GM19025 (cell line): ENCODE measurements around the gene STX4.

Source experiments
- ATAC-seq: cut with Tn5 transposase; IDR thresholded peaks from one replicate; pipeline ENCODE4 v1.9.1; 2021; ENCODE audit warnings: mild to moderate bottlenecking, low read depth, moderate library complexity; ENCODE audit not compliant: unreplicated experiment

Gene STX4

GRCh38 chr16:31063843-31064611, 30.7 kb downstream of the STX4 start:
- ATAC-seq, result no peak

GRCh38 chr16:31064882-31065461, 31.6 kb downstream of the STX4 start:
- no peak for ATAC-seq

DNA sequence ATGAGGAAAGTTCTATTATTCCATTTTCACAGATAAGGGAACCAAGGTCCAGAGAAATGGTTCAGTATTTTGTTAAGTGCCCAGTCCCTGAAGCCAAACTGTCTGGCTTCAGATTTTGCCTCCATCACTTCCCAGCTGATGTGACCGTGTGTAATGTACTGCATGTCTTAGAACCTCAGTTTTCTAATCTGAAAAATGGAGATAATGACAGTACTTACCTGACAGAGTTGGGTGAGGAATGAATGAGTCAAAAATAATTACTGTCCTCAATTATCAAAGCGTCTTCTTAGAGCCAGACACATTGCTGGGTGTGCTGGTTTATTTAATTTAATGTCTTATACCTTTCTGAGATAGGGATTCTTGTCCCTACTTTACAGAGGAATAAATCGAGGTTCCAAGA, 34.0 kb downstream of the STX4 start:
- ATAC-seq, result no peak

DNA sequence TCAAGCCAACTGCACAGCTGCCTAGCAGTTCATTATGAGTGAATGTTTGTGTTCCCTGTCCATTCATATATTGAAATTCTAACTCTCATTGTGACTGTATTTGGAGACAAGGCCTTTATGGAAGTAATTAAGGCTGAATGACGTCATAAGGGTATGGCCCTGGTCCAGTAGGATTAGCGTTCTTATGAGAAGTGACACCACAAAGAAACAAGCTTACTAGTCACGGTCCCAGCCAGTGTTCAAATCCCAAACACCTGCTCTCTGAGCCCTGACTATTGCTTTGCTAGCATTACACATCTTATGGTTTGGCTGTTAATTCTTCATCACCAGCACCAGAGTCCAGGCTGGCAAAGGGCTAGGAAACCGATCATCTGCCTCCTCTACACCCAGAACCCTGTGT, 38.5 kb downstream of the STX4 start:
- ATAC-seq, result no peak

- ATAC-seq, result no peak
These were observed 39.3 kb downstream of the STX4 start for GRCh38 chr16:31072540-31073141.

- ATAC-seq, result peak; percentile 54
These were observed 40.0 kb downstream of the STX4 start for GRCh38 chr16:31073142-31073969.

DNA sequence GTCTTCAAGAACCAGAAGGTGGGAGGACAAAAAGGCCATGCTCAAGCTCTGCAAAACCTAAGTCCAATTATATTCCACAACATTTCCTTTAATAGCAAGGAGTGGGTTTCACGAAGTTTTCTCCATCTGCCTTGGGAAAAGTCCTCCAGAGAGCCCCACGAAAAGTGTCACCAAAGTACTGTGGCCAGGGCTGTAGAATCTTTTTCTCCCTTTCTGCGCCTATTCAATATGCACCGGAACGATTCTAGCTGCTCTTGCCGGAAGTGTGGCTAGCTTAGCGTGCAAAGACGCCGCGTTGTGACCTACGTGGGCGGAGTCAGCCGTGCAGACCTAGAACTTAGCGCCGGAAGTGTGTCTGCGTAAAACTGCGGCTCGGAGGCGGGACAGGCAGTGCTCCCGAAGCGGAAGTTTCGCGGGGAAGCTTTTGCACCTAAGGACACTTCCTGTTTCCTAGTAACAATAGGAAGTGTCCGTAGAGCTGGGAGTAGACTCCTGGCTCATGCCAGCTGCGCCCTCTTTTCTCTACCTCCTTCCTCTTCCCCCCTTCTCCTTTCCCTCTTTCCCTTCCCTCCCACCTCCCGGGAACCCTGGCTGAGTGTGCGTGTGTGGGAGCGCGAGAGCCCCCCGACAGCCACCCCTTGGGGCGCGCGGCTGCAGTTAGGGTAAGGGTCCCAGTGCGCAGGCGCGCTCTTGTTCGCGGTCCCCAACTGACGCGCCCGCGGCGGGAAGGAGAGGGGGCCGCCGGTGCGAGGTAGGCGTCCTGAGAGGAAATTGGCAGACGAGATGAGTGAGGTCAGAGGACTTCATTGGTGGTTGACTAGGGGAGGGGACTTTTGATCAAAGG, 40.8 kb downstream of the STX4 start, which contains the start of the genes ZNF646 and ZNF668:
ZNF646 (plus strand) TSS at position 453 of the 844 bp plus-strand sequence. CDS start 1,903 bp downstream, outside the sequence.
ZNF668 (minus strand) TSS at position 271 of the 844 bp plus-strand sequence. CDS start 9,781 bp downstream, outside the sequence.
- ATAC-seq, result peak; percentile 61

GRCh38 chr16:31074814-31075183, 41.4 kb downstream of the STX4 start:
- ATAC-seq, result no peak

- no peak for ATAC-seq
These were observed 43.0 kb downstream of the STX4 start for GRCh38 chr16:31076319-31076718.

DNA sequence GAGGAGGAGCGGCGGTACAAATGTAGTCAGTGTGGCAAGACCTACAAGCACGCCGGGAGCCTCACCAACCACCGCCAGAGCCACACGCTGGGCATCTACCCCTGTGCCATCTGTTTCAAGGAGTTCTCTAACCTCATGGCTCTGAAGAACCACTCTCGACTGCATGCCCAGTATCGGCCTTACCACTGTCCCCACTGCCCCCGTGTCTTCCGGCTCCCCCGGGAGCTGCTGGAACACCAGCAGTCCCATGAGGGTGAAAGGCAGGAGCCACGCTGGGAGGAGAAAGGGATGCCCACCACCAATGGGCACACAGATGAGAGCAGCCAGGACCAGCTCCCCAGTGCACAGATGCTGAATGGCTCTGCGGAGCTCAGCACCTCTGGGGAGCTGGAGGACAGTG, 43.7 kb downstream of the STX4 start:
- no peak for ATAC-seq

GRCh38 chr16:31077592-31078396, 44.4 kb downstream of the STX4 start:
- no peak for ATAC-seq

GRCh38 chr16:31078597-31079341, 45.4 kb downstream of the STX4 start:
- ATAC-seq, result no peak

- ATAC-seq, result no peak
These were observed 46.1 kb downstream of the STX4 start for GRCh38 chr16:31079342-31079944.

DNA sequence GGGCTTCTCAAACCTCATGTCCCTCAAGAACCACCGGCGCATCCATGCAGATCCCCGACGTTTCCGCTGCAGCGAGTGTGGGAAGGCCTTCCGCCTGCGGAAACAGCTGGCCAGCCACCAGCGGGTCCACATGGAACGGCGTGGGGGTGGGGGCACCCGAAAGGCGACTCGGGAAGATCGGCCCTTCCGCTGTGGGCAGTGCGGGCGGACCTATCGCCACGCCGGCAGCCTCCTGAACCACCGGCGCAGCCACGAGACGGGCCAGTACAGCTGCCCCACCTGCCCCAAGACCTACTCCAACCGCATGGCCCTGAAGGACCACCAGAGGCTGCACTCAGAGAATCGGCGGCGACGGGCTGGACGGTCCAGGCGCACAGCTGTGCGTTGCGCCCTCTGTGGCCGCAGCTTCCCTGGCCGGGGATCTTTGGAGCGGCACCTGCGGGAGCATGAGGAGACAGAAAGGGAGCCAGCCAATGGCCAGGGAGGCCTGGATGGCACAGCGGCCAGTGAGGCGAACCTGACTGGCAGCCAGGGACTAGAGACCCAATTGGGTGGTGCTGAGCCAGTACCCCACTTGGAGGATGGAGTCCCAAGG, 46.8 kb downstream of the STX4 start:
- ATAC-seq, result no peak

- ATAC-seq, result no peak
These were observed 47.5 kb downstream of the STX4 start for GRCh38 chr16:31080756-31081419.

DNA sequence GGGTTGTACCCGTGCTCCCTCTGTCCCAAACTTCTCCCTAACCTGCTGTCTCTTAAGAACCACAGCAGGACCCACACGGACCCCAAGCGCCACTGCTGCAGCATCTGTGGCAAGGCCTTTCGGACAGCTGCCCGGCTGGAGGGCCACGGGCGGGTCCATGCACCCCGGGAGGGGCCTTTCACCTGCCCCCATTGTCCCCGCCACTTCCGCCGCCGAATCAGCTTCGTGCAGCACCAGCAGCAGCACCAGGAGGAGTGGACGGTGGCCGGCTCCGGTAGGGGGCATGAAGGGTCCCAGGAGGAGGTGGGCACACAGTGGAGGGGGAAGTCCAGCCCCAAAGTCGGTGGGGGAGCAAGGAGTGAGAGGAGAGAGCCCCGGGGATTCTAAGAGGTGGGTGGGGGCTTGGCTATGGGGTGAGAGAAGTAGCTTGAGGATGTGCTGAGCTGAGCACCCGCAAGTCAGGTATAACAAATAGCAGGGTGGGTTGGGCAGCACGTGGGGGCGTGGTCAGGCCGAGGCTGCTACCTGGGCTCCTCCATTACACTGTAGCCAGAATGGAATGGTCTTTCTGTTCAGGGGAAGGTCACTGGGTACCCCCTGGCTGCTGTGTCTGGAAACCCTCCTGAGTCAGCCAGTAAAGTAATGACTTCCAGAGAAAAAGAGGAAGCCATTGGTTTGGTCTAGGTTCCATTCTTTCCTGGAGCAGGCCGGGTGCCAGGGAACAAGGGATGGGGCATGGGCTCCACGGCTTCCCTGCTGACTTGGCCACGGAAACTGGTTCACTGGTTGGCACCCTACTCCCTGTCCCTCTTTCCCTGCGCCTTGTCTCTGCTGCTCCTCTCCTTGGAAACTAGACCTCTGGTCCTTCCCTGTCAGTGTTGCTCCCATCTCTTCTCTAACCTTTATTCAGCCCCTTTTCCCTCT, 48.3 kb downstream of the STX4 start:
- no peak for ATAC-seq
